Endothelial cell of umbilical vein (primary cell): ENCODE measurements around the gene ZNF768. TPM values are rescaled to one million over a fixed set of nuclear protein-coding genes. Genes with fewer than 3 reads are reported as not detected.

Experiments used
- BruUV-seq: library from RNA; stranded (reverse); fragments of 400-500 nt; replicated peaks from 2 replicates; lab custom pipeline; 2021; lab: Mats Ljungman, UMichigan
- CTCF ChIA-PET: fragments of 300-600, 350-600 bp; sonication (Branson Sonifier 250); formaldehyde crosslinking; loops from one replicate; lab custom pipeline; 2021; ENCODE audit warnings: antibody characterized with exemption, inconsistent platforms; lab: Charles Lee
- POLR2A ChIA-PET: fragments of 300-600, 350-600 bp; sonication (Branson Sonifier 250); formaldehyde crosslinking; loops from one replicate; lab custom pipeline; 2021; ENCODE audit warnings: antibody characterized with exemption, inconsistent platforms; lab: Charles Lee
- DNase-seq: peaks from one replicate; pipeline ENCODE4 v3.0.0-alpha.2; 2011; ENCODE audit warnings: low read depth, low spot score
- FAIRE-seq: peaks from 2 replicates; lab custom pipeline; 2011; peaks lifted over from hg19 to GRCh38; lab: Jason Lieb, UNC
- H2AFZ ChIP-seq: 2 replicates; pipeline ENCODE4 v1.6.0; 2012; ENCODE audit warnings: low read depth, low read length, control low read depth, inconsistent platforms
- H3K27ac ChIP-seq: 2 replicates; pipeline ENCODE4 v1.5.1; 2011; ENCODE audit warnings: low read depth, mild to moderate bottlenecking, control low read depth, low read length, moderate library complexity; ENCODE audit not compliant: insufficient read depth
- H3K27me3 ChIP-seq, 2 experiments: 2 replicates each; pipeline versions ENCODE4 v1.6.0 to v1.6.1; 2011; ENCODE audit warnings: low read length in 2 of 2, mixed read lengths in 1 of 2; ENCODE audit not compliant: control insufficient read depth in 2 of 2, insufficient read depth in 2 of 2
- H3K36me3 ChIP-seq, 2 experiments: 2 replicates in 1 of 2; 3 replicates in 1 of 2; pipeline ENCODE4 v1.5.1; 2011; ENCODE audit warnings: low read length in 2 of 2, mild to moderate bottlenecking in 1 of 2, moderate library complexity in 1 of 2; ENCODE audit not compliant: control insufficient read depth in 2 of 2, insufficient read depth in 2 of 2; ENCODE audit errors: extremely low read depth in 1 of 2
- H3K4me1 ChIP-seq: 3 replicates; pipeline ENCODE4 v1.5.1; 2011; ENCODE audit warnings: mild to moderate bottlenecking, low read length; ENCODE audit not compliant: control insufficient read depth, insufficient read depth; ENCODE audit errors: extremely low read depth
- H3K4me2 ChIP-seq: 2 replicates; pipeline ENCODE4 v1.6.1; 2011; ENCODE audit warnings: low read length, control low read depth, mixed read lengths; ENCODE audit not compliant: insufficient read depth
- H3K4me3 ChIP-seq, 3 experiments: fragments of 200-600 bp in 1 of 3; sonication (generic), shearing (Covaris generic) in 1 of 3; replicated peaks in 1 of 3; 2 replicates each; pipeline ENCODE4 v1.5.1; 2011 to 2016; ENCODE audit warnings: control low read depth in 3 of 3, low read length in 3 of 3, mild to moderate bottlenecking in 2 of 3, inconsistent platforms in 1 of 3, low read depth in 1 of 3, moderate library complexity in 1 of 3; ENCODE audit not compliant: insufficient read depth in 1 of 3
- H3K79me2 ChIP-seq: 2 replicates; pipeline ENCODE4 v1.6.0; 2012; ENCODE audit warnings: low read length, inconsistent platforms; ENCODE audit not compliant: control insufficient read depth, insufficient read depth
- H3K9ac ChIP-seq: replicated peaks from 2 replicates; pipeline ENCODE3; 2011; ENCODE audit warnings: low read length, control low read depth; ENCODE audit not compliant: insufficient read depth; ENCODE audit errors: extremely low read depth
- H3K9me1 ChIP-seq: replicated peaks from 3 replicates; pipeline ENCODE4 v1.6.0; 2011; ENCODE audit warnings: mild to moderate bottlenecking, low read length; ENCODE audit not compliant: control insufficient read depth, insufficient read depth; ENCODE audit errors: extremely low read depth
- H3K9me3 ChIP-seq: replicated peaks from 2 replicates; pipeline ENCODE4 v1.5.1; 2012; ENCODE audit warnings: low read length, inconsistent platforms; ENCODE audit not compliant: control insufficient read depth, insufficient read depth
- H4K20me1 ChIP-seq: replicated peaks from 2 replicates; pipeline ENCODE3; 2011; ENCODE audit warnings: mild to moderate bottlenecking, low read length; ENCODE audit not compliant: control insufficient read depth, insufficient read depth; ENCODE audit errors: extremely low read depth
- CTCF ChIP-seq, 2 donors: IDR thresholded peaks; 1 replicate in 1 of 2; 2 replicates in 1 of 2; pipeline ENCODE4 v1.5.1; 2011; ENCODE audit warnings: low read length in 2 of 2, mild to moderate bottlenecking in 2 of 2, moderate library complexity in 2 of 2, control low read depth in 1 of 2, inconsistent platforms in 1 of 2, low read depth in 1 of 2; ENCODE audit not compliant: insufficient read depth in 1 of 2; ENCODE audit errors: extremely low read depth in 1 of 2
- EZH2 ChIP-seq: IDR thresholded peaks from 2 replicates; pipeline ENCODE4 v1.6.1; 2012; ENCODE audit warnings: borderline replicate concordance, low read depth, mild to moderate bottlenecking, moderate library complexity, low read length, inconsistent platforms; ENCODE audit not compliant: severe bottlenecking
- FOS ChIP-seq: IDR thresholded peaks from 2 replicates; pipeline ENCODE4 v1.6.1; 2011; ENCODE audit warnings: mild to moderate bottlenecking, low read length, moderate library complexity, borderline replicate concordance; ENCODE audit not compliant: insufficient read depth
- GATA2 ChIP-seq: IDR thresholded peaks from 2 replicates; pipeline ENCODE4 v1.7.0; 2011; ENCODE audit warnings: low read depth, mild to moderate bottlenecking, moderate library complexity, mixed read lengths, low read length; ENCODE audit not compliant: insufficient read length, insufficient read depth
- JUN ChIP-seq: IDR thresholded peaks from 2 replicates; pipeline ENCODE4 v1.6.1; 2011; ENCODE audit warnings: borderline replicate concordance, low read depth; ENCODE audit not compliant: insufficient read length, insufficient read depth
- MAX ChIP-seq: IDR thresholded peaks from 2 replicates; pipeline ENCODE4 v1.6.1; 2011; ENCODE audit not compliant: insufficient read depth, insufficient read length
- MYC ChIP-seq: IDR thresholded peaks from one replicate; pipeline ENCODE4 v1.6.1; 2011; ENCODE audit warnings: mild to moderate bottlenecking, low read depth, low read length
- POLR2A ChIP-seq: IDR thresholded peaks from 2 replicates; pipeline ENCODE4 v1.6.1; 2012; ENCODE audit warnings: low read depth, mild to moderate bottlenecking, control low read depth, low read length
- POLR2AphosphoS5 ChIP-seq: IDR thresholded peaks from 2 replicates; pipeline ENCODE4 v1.6.1; 2012; ENCODE audit warnings: low read depth, mild to moderate bottlenecking, control low read depth, low read length, moderate library complexity; ENCODE audit not compliant: insufficient read depth
- dilution Hi-C: fragments of 300-500 bp; cut with MboI; formaldehyde crosslinking; loops from one replicate; pipeline ENCODE4 v1.15.0; 2019; ENCODE audit warnings: low sequenced_read_pairs; ENCODE audit not compliant: extremely low pct_ligation_motif_present
- intact Hi-C: fragments of 100-400 bp; cut with micrococcal nuclease; formaldehyde crosslinking; loops from one replicate; pipeline ENCODE4 v1.10.0; 2022
- polyA plus RNA-seq, 4 experiments: library from polyadenylated mRNA; depleted of rRNA in 3 of 4; stranded (reverse) in 3 of 4; unstranded in 1 of 4; fragments of >200 nt; gene quantifications; 2 replicates each; pipeline versions ENCODE4 v1.2.1 to v1.2.3, GENCODE V29; 2011 to 2012; ENCODE audit warnings: missing spikeins in 1 of 4
- total RNA-seq: library from RNA; stranded (reverse); gene quantifications from 2 replicates; pipeline ENCODE4 v1.2.3, GENCODE V29; 2021

ZNF768 gene
- total and polyA plus RNA-seq, 2 donors (not counting 3 experiments of a cell fraction or from before 2014, with no cell fraction given) = 24.2 to 24.7 TPM

GRCh38 chr16:30565526-30565925 lies 39.2 kb upstream of the ZNF768 start:
- BruUV-seq = no TSS peak
- H3K36me3 ChIP-seq = no peaks in the 10 kb centered on the region
- no peaks in the 10 kb centered on the region for H3K9me1 ChIP-seq
- H2AFZ ChIP-seq = no peak overlapping the region
- H3K4me3 ChIP-seq = no peak overlapping the region
- peaks cover 8% of the 10 kb centered on the region for H3K4me1 ChIP-seq
- H3K9ac ChIP-seq = no peak overlapping the region
- intact Hi-C loops (no loop called here), dilution Hi-C loops (no loop called here)
- H3K4me2 ChIP-seq = no peak overlapping the region
- H3K9me3 ChIP-seq = no peaks in the 10 kb centered on the region
- no peak overlapping the region for H3K27ac ChIP-seq
- peaks cover 0 to 4% of the 10 kb centered on the region in 2 experiments for H3K27me3 ChIP-seq
- no peaks in the 10 kb centered on the region for H4K20me1 ChIP-seq
- no peak for FAIRE-seq
- H3K79me2 ChIP-seq = no peaks in the 10 kb centered on the region
- POLR2A ChIA-PET = no interaction called here
- TF ChIP-seq POLR2A = no peak
- no peak for TF ChIP-seq GATA2
- TF ChIP-seq MYC = no peak
- no peak for TF ChIP-seq EZH2
- DNase-seq = no peak
- CTCF ChIA-PET = interaction anchor here (1.3 to 2.2 kb wide), 4 partner anchors 30 to 136 kb away, joined by 3 to 7 read pairs (median 5); partner anchors contain the start of gene DCTPP1

GRCh38 chr16:30562021-30562420 lies 35.7 kb upstream of the ZNF768 start:
- Histone ChIP-seq H3K27ac (no peak overlapping the region), H3K9me3 (no peaks in the 10 kb centered on the region), H3K4me3 (no peak overlapping the region), H3K4me2 (no peak overlapping the region), H3K79me2 (peaks cover 9% of the 10 kb centered on the region), H3K4me1 (peaks cover 9% of the 10 kb centered on the region), H2AFZ (no peak overlapping the region), H4K20me1 (no peaks in the 10 kb centered on the region), H3K9me1 (no peaks in the 10 kb centered on the region), H3K27me3 (peaks cover 0 to 4% of the 10 kb centered on the region in 2 experiments), H3K36me3 (no peaks in the 10 kb centered on the region), H3K9ac (no peak overlapping the region)
- no peak for FAIRE-seq
- no peak for DNase-seq
- no TSS peak for BruUV-seq
- ChIA-PET CTCF (interaction anchor here (1.2 to 1.8 kb wide), 2 partner anchors 27 to 132 kb away, joined by 4 to 6 read pairs; partner anchors contain the start of genes DCTPP1 and ZNF747), POLR2A (no interaction called here)
- TF ChIP-seq JUN = no peak
- TF ChIP-seq EZH2 = no peak
- TF ChIP-seq CTCF (IDR thresholded peaks at IDR 0.05; ENCODE audit: extremely low read depth in 1 of 2, insufficient read depth in 1 of 2, low read depth in 1 of 2, low read length in 2 of 2) = no peak
- no peak for TF ChIP-seq POLR2AphosphoS5
- no peak for TF ChIP-seq POLR2A
- TF ChIP-seq GATA2 = no peak
- TF ChIP-seq FOS = no peak
- TF ChIP-seq MYC = no peak
- no peak for TF ChIP-seq MAX
- intact Hi-C loops (no loop called here), dilution Hi-C loops (no loop called here)
